SK-N-DZ (cell line): ENCODE results near the gene METTL3.

Experiments used
- DNase-seq: peaks from one replicate; pipeline ENCODE4 v3.0.0-alpha.2; 2015; ENCODE audit warnings: low spot score

The METTL3 gene

DNA sequence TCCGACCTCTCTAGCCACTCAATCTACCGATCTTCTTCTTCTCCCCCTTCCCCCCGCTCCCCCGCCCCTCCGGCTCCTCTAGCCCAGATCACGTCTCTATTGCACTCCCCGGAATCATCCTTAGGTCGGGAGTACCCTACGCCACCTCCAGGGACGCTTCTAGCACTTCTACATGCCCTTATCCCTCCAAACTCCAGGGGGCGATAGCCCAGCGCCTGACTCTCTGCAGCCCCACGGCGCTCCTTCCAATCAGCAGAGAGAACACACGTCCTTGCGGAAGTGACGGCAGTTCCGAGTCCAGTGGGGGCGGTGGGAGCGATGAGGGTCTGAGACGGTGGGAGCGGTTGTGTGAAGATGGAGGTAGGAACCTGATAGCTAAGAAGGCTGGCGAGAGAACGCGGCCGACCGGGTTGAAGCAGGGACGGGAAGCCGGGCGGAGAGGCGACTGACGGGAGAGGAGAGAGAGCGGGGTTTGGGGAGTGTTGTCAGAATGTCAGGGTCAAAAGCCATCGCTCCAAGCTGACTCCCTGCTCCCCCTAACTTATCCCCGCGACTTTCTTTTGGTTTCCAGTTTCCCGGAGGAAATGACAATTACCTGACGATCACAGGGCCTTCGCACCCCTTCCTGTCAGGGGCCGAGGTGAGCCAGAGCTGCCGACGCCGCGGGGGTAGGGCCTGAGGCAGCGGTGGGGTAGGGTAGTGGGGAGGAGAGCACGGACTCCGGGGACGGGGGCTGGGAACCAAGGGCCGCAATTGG, 34.0 kb downstream of the METTL3 start, which contains the start of the genes RAB2B and TOX4:
TSS of gene RAB2B (minus strand) at position 35 of the 757 bp plus-strand sequence. CDS start 87 bp downstream, outside the sequence.
TSS of gene TOX4 (plus strand) at position 271 of the 757 bp plus-strand sequence. CDS start at position 355, 84 bp downstream.
- DNase-seq: peak; percentile 99

DNA sequence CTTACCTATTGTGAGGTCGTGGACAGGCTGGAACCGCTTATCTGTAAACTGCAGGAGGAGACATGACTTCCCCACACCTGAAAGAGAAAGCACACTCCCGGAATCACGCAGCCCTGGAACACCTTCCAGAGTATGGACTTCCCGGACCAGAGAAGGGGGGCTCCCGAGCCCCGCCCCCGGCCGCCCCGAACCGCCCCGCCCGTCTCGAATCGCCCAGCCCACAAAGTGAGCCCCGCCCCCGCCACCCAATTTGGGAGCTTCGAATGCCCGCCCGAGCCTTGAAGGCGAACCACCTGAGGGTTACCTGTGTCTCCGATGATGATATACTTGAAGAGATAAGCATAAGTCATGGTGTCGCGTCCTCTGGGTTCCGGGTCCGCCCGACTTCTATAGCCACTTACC, 34.6 kb downstream of the METTL3 start:
- no peak for DNase-seq

DNA sequence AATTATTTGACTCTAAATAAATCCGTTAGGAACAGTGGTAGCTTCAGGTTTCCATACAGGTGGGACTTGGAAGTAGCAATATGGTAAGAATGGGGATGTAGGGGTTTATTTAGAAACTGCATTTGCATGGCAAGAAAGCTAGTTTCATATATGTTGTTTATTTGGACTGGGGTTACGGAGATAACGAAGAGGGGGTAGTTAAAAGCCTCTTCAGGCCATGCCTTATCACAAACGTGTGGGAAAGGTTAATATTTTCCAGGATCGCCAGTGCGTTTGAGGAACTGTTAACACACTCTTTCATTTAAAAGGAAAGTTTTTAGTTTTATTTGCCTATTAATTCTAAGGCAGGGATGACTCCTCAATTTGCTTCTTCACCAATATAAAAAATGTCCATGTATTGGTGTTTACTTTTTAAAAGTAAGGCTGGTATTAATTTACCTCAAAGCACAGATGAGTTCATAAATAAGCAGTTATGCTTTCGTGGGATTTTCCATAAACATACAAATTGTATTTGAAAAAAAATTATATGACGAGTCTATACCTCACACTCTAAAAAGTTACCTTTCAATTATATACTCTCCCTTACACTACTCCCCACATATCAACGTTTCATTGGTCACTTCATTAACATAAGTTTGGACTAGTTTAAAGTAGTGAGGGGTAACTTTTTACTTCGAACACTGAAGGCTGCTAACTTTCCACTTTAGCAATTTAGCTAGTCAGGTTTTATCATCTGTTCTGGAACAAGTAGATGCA, 35.2 kb downstream of the METTL3 start:
- no peak for DNase-seq

DNA sequence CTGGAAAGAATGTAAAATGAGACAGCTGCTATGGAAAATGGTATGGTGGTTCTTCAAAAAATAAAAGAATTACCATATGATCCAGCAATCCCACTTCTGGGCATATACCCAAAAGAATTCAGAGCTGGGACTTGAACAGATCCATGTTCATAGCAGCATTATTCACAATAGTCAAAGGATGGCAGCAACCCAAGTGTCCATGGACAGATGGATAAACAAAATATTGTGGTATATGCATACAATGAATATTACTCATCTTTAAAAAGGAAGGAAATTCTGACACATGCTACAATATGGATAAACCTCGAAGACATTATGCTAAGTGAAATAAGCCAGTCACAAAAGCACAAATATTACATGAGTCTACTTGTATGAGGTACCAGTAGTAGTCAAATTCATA, 43.5 kb downstream of the METTL3 start:
- no peak for DNase-seq

DNA sequence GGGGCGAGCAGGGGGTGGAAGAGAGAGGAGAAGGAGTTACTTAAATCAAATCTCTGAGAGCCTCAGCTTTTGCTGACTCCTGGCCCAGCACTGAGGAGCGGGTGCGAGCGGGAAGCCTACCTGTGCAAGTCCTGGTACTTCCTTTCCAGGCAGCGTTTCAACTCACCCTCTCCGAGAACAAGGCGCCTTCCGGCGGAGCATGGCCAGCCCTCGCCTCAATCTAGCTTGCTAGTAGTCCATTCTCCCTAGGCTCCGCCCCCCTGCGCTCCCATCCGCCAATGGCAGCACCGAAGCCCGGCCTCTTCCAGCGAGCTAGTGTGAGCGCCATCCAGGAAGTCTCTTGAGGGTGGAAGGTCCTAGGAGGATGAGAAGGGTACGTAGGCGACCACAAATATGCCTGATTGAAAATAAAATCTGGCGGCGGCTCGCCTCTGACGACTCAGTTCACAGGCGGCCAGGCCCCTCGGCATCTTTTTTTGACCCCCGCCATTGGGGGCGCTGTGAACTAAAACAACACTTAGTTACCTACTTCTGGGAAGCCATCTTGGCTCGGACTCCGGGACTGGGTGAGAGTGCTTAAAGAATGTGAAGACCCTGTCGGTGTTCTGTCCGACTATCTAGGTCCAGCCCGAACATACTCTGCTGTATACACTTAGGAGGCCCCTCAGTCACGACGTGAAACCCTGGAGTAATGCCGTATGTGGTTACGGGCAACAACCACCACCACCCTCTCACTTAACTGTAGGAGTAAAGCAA, 55.0 kb downstream of the METTL3 start, which contains the start of gene CHD8:
TSS of gene CHD8 (minus strand) at position 212 of the 756 bp plus-strand sequence. CDS start 24,480 bp downstream, outside the sequence.
- DNase-seq: peak; percentile 100

DNA sequence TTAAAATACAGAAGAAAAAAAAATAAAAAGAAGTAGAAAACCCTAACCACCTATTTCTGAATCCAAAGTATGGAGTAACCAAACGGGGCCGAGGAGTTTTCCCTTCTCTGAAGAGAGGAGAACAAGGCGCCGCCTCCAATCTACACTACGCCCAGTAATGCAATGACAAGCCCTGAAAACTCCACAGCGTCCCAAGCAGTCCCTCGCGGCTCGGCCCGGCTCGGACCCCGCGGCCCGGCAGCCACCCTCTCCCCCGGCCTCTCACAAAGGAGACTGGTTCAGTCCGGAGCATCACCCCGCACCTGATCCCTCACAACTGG, 55.6 kb downstream of the METTL3 start:
- no peak for DNase-seq

DNA sequence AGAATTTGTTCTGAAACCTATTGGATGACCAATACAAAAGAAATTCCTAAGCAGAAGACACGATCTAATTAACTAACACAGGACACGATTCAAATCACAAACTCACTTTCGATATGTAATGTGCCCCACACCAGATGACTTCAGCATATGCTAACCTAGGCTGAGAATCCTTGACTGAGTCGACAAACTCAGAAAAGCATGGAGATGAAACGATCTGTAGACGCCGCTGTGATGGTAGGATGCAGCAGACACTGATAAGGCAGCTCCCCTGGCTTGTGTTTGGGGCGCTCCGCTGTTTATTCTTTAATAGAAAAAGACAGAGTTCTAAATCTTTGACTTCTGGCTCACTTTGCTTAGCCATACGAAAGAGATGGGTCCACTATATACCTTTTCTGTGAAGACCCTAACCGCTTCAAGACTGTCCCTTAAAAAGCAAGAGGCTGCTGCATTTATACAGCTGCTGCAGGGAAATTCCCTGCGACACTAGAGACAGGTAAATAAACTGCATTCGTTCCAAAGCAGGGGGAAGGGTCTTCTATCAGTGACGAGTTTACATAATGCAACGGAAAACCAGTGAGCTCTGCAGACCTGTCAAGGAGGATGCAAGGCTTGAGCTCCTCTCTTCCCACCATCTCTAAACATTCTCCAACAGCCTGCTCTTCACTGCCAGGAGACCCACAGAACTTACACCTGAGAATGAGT, 56.1 kb downstream of the METTL3 start:
- DNase-seq: peak; percentile 10

DNA sequence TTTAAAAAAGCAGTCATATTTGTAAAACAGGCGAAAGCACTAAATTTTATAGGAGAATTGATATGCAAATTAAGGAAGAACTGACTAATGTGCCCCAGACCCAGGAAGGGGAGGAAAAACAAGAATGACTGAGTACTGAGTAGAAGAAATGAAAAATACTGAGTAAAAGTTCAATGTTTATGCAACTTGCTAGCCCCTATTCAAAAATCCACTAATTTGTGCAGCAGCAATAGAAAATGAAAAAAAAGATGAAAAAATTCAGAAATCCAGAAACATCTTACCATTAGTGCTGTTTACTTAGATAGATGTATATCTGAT, 61.3 kb downstream of the METTL3 start:
- DNase-seq: no peak
